NCI-H748 (cell line): ENCODE data around the gene RIMBP2.
"Not testable (repeated sequence)": the region's sequence is repeated elsewhere in the genome, so short reads cannot be mapped to it uniquely, and the experiment has no call there.

Experiments used
- DNase-seq: peaks from one replicate; lab custom pipeline; 2025; ENCODE audit not compliant: unreplicated experiment; lab: John Stamatoyannopoulos, UW

Gene RIMBP2

DNA sequence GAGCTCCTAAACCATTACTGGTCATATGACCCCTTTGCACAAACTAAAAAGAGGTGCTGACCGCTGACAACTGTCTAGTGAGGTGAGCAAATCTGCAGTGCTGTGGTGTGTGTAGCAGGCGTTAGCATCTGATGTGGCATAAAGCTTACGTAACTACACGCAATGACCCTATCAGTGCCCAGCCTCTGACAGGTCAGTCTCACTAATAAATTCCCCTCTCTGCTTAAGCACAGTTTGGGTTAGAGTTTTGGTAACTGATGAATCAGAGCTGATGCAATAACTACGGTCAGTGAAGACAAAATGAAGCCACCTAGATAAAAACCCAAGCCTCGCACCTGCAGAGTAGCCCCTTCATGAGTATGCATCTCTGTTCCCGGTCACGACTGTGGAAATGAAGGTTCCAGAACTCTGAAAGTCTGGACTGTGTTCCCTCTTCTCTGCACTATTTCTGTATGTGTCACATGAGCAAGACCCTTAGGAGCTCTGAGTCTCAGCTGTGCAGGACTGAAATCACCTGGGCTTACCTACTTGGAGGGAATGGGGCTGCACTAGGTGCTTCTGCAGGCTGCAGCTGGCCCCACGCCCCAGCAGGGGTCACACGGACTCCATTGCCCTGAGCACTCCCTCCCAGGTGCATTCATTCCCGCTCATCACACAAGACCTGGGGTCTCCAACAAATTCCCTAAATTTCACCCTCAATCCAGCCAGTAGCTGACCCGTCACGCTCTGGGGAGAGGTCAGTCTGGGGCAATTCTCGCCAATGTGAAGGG, 54.4 kb downstream of the RIMBP2 start:
- DNase-seq, result no peak

DNA sequence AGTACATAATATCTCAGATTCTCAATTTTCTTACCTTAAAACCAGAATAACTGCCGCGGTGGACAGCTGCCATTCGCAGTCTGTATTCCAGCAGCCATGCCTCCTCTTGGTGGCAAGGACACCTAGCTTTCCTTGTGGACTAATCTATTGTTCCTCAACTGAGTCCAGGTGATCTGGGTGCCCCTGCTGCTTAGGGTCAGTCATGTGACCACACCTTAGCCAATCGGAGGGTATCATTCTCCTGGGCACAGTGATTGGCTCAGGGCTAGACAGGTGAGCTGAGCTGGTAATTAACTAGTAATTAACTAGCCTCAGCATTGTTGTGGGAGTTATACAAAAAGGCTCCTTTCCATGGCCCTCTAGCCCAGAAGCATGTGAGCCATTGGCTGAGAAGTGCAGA, 55.0 kb downstream of the RIMBP2 start:
- no peak for DNase-seq

- peak; percentile 80 for DNase-seq
Measured at GRCh38 chr12:130658145-130658911, 57.8 kb downstream of the RIMBP2 start.

GRCh38 chr12:130656411-130656810, 59.7 kb downstream of the RIMBP2 start:
- DNase-seq, result no peak

DNA sequence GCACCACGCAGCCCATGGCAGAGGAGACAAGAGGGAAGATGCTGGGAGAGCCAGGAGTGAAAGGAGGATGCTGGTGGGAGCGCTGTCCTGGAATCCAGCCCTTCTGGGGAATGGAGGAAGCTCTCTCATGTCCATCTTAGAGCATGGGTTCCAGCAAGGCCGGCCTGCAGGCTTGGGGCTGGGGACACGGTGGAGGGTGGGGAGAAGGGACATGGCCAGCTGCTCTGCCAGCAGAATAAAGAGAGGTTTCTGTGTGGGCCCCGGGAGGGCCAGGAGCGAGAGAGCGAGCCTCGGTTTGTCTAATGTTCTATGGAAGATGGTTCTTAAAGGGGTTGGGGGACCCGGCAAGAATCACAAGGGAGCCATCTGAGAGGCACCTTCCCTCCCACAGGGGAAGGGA, 60.2 kb downstream of the RIMBP2 start:
- DNase-seq, result no peak

GRCh38 chr12:130655010-130655409, 61.1 kb downstream of the RIMBP2 start:
- DNase-seq, result no peak

- no peak for DNase-seq
Measured at GRCh38 chr12:130651188-130651959, 64.7 kb downstream of the RIMBP2 start.

DNA sequence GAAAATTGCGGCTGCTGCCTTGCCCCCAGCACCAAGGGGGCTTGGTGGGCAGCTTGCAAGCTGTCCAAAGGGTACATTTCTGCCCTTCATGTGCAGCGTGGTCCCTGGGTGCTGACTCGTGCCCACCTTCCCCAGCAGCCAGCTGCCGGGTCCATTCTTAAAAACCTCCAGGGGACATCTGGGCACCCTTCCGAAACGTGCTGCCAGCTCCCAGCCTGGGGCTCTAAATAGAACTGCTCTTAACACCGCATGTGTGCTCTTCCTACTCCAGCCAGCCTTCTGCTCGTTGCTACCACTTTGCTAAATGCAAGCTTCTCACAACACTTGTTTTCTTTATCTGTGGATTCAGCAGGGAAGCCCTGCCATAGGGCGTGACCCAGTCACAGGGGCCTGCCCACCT, 66.0 kb downstream of the RIMBP2 start:
- DNase-seq, result no peak

GRCh38 chr12:130649101-130650045, 66.7 kb downstream of the RIMBP2 start:
- DNase-seq, result no peak

- DNase-seq, result no peak
Measured at GRCh38 chr12:130647814-130648213, 68.3 kb downstream of the RIMBP2 start.

- no peak for DNase-seq
Measured at GRCh38 chr12:130646716-130647370, 69.3 kb downstream of the RIMBP2 start.

DNA sequence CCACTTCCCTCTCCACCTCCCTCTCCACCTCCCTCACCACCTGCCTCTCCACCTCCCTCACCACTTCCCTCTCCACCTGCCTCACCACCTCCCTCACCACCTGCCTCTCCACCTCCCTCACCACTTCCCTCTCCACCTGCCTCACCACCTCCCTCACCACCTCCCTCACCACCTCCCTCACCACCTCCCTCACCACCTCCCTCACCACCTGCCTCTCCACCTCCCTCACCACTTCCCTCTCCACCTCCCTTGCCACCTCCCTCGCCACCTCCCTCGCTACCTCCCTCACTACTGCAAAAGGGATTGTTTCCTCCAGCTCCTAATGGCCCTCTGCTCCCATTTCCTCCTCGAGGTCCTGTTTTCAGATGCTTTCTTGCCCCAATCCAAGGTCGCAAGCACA, 69.9 kb downstream of the RIMBP2 start:
- not testable (repeated sequence) for DNase-seq

GRCh38 chr12:130645751-130646150, 70.3 kb downstream of the RIMBP2 start:
- no peak for DNase-seq

- DNase-seq, result no peak
Measured at GRCh38 chr12:130644566-130644965, 71.5 kb downstream of the RIMBP2 start.

- DNase-seq, result no peak
Measured at GRCh38 chr12:130644146-130644545, 72.0 kb downstream of the RIMBP2 start.

GRCh38 chr12:130642856-130643255, 73.2 kb downstream of the RIMBP2 start:
- no peak for DNase-seq

DNA sequence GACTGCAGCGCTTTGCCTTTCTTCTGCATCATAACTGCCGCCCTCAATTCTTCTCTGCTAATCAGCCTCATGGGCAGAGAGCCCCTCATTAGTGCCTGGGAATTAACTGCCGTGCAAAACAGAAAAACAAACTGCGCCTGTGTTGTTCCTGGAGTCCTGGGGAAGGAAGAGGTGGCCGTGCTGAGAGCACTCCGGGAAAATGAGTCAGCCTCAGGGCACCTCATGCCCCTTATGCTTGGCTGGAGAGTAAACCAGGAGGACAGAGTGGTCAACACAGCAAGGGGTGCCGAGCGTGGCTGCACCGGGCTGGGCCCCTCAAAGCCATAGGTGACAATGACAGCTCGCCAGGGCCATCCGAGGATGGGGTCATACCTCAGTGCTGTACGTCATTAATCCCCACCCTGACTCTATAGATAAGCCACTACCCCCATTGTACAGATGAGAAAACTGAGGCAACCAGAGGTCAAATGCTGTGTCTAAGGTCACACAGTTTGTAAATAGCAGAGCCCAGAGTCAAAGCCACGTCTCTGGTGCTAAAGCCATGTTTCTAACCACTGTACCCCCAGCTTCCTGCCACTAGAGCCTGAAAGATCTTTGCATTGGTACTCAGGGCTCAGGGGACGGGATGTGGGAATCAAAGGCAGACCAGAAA, 74.4 kb downstream of the RIMBP2 start:
- no peak for DNase-seq

DNA sequence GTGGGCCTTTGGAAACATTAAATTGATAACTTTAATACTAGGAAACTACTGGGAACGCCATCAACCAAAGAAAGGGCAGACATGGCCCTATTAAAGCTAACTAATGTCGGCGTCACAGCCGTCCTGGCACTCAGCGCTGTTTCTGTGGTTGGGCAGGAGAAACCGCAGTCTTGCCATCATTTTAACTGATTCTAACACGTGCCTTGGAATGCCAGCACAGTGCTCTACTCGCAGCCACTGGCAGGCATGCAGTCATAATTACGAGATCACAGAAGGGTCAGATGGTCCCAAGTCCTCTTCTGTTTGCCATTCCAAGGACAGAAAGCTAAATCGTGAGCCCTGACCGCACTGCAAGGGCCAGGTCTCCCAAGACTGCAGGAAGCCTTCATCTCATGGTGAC, 75.2 kb downstream of the RIMBP2 start:
- no peak for DNase-seq

- no peak for DNase-seq
Measured at GRCh38 chr12:130640496-130640895, 75.6 kb downstream of the RIMBP2 start.
